A549 (cell line): ENCODE data around the gene CTNND1. TPM values are rescaled to one million over a fixed set of nuclear protein-coding genes. Genes with fewer than 3 reads are reported as not detected.

Experiments used
- ATAC-seq, 2 experiments: fragments of 200-7000 bp in 1 of 2; fragments of >200 bp in 1 of 2; cut with Nextera tagmentation in 1 of 2; cut with Tn5 transposase in 1 of 2; 3 replicates each; pipeline versions ENCODE4 v1.8.0 to v1.9.1; 2018 to 2020; ENCODE audit warnings: mild to moderate bottlenecking in 1 of 2, moderate library complexity in 1 of 2
- CTCF ChIA-PET: fragments of 300-600 bp; sonication (Branson Sonifier 250); formaldehyde crosslinking; extraction: SDS; loops from one replicate; lab custom pipeline; 2021; ENCODE audit warnings: antibody characterized with exemption, inconsistent platforms; lab: Yijun Ruan, JAX
- POLR2A ChIA-PET: fragments of 350-600 bp; formaldehyde crosslinking; extraction: SDS; loops from one replicate; lab custom pipeline; 2021; ENCODE audit warnings: antibody characterized with exemption, inconsistent platforms; lab: Yijun Ruan, JAX
- DNase-seq, 2 experiments: peaks; one replicate each; pipeline versions ENCODE4 v3.0.0 to v3.0.0-alpha.2; 2011 to 2016; ENCODE audit warnings: low read depth in 1 of 2, low spot score in 1 of 2
- FAIRE-seq: peaks from 2 replicates; lab custom pipeline; 2011; peaks lifted over from hg19 to GRCh38; lab: Jason Lieb, UNC
- H3K27ac ChIP-seq, 2 experiments: fragments of >200 bp; sonication (Bioruptor Twin); formaldehyde crosslinking; 3 replicates each; pipeline ENCODE4 v1.5.1; 2016 to 2017
- H3K4me1 ChIP-seq: fragments of >200 bp; sonication (Bioruptor Twin); formaldehyde crosslinking; 3 replicates; pipeline ENCODE4 v1.6.1; 2016
- H3K4me2 ChIP-seq: fragments of >200 bp; sonication (Bioruptor Twin); formaldehyde crosslinking; 3 replicates; pipeline ENCODE4 v1.6.1; 2016
- H3K4me3 ChIP-seq: fragments of >200 bp; sonication (Bioruptor Twin); formaldehyde crosslinking; 3 replicates; pipeline ENCODE4 v1.5.1; 2016
- H3K9me3 ChIP-seq: fragments of >200 bp; sonication (Bioruptor Twin); formaldehyde crosslinking; 3 replicates; pipeline ENCODE4 v1.6.1; 2016
- ATOH8 ChIP-seq: fragments of 250-450 bp; sonication (Bioruptor Pico); IDR thresholded peaks from 2 replicates; pipeline ENCODE4 v1.5.0; 2020; ENCODE audit warnings: low read depth, mild to moderate bottlenecking, moderate library complexity
- BCL3 ChIP-seq: fragments of >200 bp; sonication (Bioruptor Twin); formaldehyde crosslinking; IDR thresholded peaks from 3 replicates; pipeline ENCODE4 v1.6.1; 2016
- CBX2 ChIP-seq: fragments of 200-600 bp; sonication (generic); IDR thresholded peaks from 2 replicates; pipeline ENCODE4 v1.6.1; 2016; ENCODE audit warnings: low read depth, mild to moderate bottlenecking, borderline replicate concordance
- CHD4 ChIP-seq: fragments of 200-600 bp; sonication (generic); IDR thresholded peaks from 2 replicates; pipeline ENCODE4 v1.6.1; 2016; ENCODE audit warnings: antibody characterized with exemption, mild to moderate bottlenecking, borderline replicate concordance
- CTCF ChIP-seq: fragments of >200 bp; sonication (Bioruptor Twin); formaldehyde crosslinking; IDR thresholded peaks from 3 replicates; pipeline ENCODE4 v1.5.1; 2016
- EP300 ChIP-seq, 2 experiments: fragments of >200 bp; sonication (Bioruptor Twin); formaldehyde crosslinking; IDR thresholded peaks; 2 replicates in 1 of 2; 3 replicates in 1 of 2; pipeline ENCODE4 v1.6.1; 2016 to 2017
- HDAC2 ChIP-seq: fragments of 200-600 bp; sonication (generic); IDR thresholded peaks from 2 replicates; pipeline ENCODE4 v1.6.1; 2016
- HOXB13 ChIP-seq: fragments of 250-450 bp; sonication (Bioruptor Pico); IDR thresholded peaks from 2 replicates; pipeline ENCODE4 v1.5.0; 2020; ENCODE audit warnings: low read depth, mild to moderate bottlenecking, moderate library complexity
- KDM1A ChIP-seq: fragments of 200-600 bp; sonication (generic); IDR thresholded peaks from 2 replicates; pipeline ENCODE4 v1.6.1; 2016; ENCODE audit warnings: low read depth, mild to moderate bottlenecking
- KDM5A ChIP-seq: fragments of 200-600 bp; sonication (generic); IDR thresholded peaks from 2 replicates; pipeline ENCODE4 v1.6.1; 2016; ENCODE audit warnings: antibody characterized with exemption, mild to moderate bottlenecking
- MAFK ChIP-seq: fragments of 450-650 bp; IDR thresholded peaks from 2 replicates; pipeline ENCODE4 v1.6.1; 2014; ENCODE audit not compliant: partially characterized antibody
- NFE2L2 ChIP-seq: fragments of 150-350 bp; conservative IDR thresholded peaks from 2 replicates; pipeline ENCODE4 v1.6.1; 2014; ENCODE audit warnings: low read length
- NPAS2 ChIP-seq: fragments of 250-450 bp; sonication (Bioruptor Pico); IDR thresholded peaks from 2 replicates; pipeline ENCODE4 v1.8.0; 2022; ENCODE audit warnings: mild to moderate bottlenecking, moderate library complexity, borderline replicate concordance
- RAD21 ChIP-seq, 2 experiments: fragments of >200 bp in 1 of 2; sonication (Bioruptor Twin) in 1 of 2; formaldehyde crosslinking in 1 of 2; IDR thresholded peaks in 1 of 2; conservative IDR thresholded peaks in 1 of 2; 2 replicates in 1 of 2; 3 replicates in 1 of 2; pipeline ENCODE4 v1.6.1; 2012 to 2018; ENCODE audit warnings: inconsistent platforms in 1 of 2
- RARB ChIP-seq: fragments of 250-450 bp; sonication (Bioruptor Pico); IDR thresholded peaks from 2 replicates; pipeline ENCODE4 v1.8.0; 2021; ENCODE audit warnings: mild to moderate bottlenecking, moderate library complexity
- REST ChIP-seq: fragments of 200-600 bp; sonication (generic); IDR thresholded peaks from 2 replicates; pipeline ENCODE4 v1.6.1; 2016; ENCODE audit warnings: antibody characterized with exemption, mild to moderate bottlenecking, moderate library complexity
- SMC3 ChIP-seq: fragments of >200 bp; sonication (Bioruptor Twin); formaldehyde crosslinking; IDR thresholded peaks from 3 replicates; pipeline ENCODE4 v1.6.1; 2018; ENCODE audit warnings: inconsistent platforms
- TFCP2L1 ChIP-seq: fragments of 250-450 bp; sonication (Bioruptor Pico); IDR thresholded peaks from 2 replicates; pipeline ENCODE4 v1.5.0; 2021; ENCODE audit warnings: mild to moderate bottlenecking
- TP53 ChIP-seq: fragments of 250-450 bp; sonication (Bioruptor Pico); IDR thresholded peaks from 2 replicates; pipeline ENCODE4 v1.5.0; 2021; ENCODE audit warnings: mild to moderate bottlenecking, moderate library complexity
- USF2 ChIP-seq: fragments of 450-650 bp; IDR thresholded peaks from 2 replicates; pipeline ENCODE4 v1.6.1; 2014; ENCODE audit warnings: antibody characterized with exemption
- ZC3H11A ChIP-seq: fragments of 450-650 bp; IDR thresholded peaks from 2 replicates; pipeline ENCODE4 v1.6.1; 2014; ENCODE audit warnings: antibody characterized with exemption, mild to moderate bottlenecking
- WGBS: methylation state at CpG from one replicate; pipeline ENCODE4 v1.1.6; 2017; ENCODE audit errors: missing lambda C conversion rate; 5-methylcytosine and 5-hydroxymethylcytosine counted together
- polyA plus RNA-seq, 4 experiments: library from polyadenylated mRNA; depleted of rRNA in 3 of 4; stranded (reverse); fragments of >200 nt; fragmentation: RNase III in 1 of 4; extraction: RNeasy Plus Mini Kit Qiagen cat#74134 plus additional on column Dnase treatment in 1 of 4; gene quantifications; 2 replicates in 3 of 4; 3 replicates in 1 of 4; pipeline ENCODE4 v1.2.3, GENCODE V29; 2011 to 2017

The CTNND1 gene
- polyA plus RNA-seq, 2 of the 4 experiments (the other 2 are of a cell fraction): 72.8 to 146 TPM

GRCh38 chr11:57729479-57729878, 32.1 kb upstream of the CTNND1 start (continued):
- TF ChIP-seq CBX2: no peak

GRCh38 chr11:57732661-57733060, 28.9 kb upstream of the CTNND1 start:
- ChIA-PET POLR2A (no interaction called here), CTCF (interaction anchor here (3.3 kb wide), 1 partner anchor 18 kb away, joined by 10 read pairs; the partner anchor contains the start of gene BTBD18)
- DNase-seq: no peak
- no peak for TF ChIP-seq CTCF
- TF ChIP-seq EP300 (IDR thresholded peaks at IDR 0.05): no peak
- no peak for TF ChIP-seq HDAC2
- TF ChIP-seq NFE2L2: no peak
- TF ChIP-seq RARB (CRISPR knock-in tag): no peak
- no peak for TF ChIP-seq KDM5A
- TF ChIP-seq SMC3: no peak
- TF ChIP-seq TP53 (CRISPR knock-in tag): no peak
- TF ChIP-seq TFCP2L1: no peak
- Histone ChIP-seq H3K27ac (no peak overlapping the region), H3K4me3 (no peak overlapping the region), H3K4me1 (no peaks in the 10 kb centered on the region), H3K9me3 (no peaks in the 10 kb centered on the region), H3K4me2 (no peak overlapping the region)
- no peak for ATAC-seq
- no peak for FAIRE-seq
- WGBS: 82% methylated on average over 1 of the region's 1 CpG

GRCh38 chr11:57735619-57736298, 25.8 kb upstream of the CTNND1 start:
- peaks cover 6% of the 10 kb centered on the region; the same call in 2 of the 3 replicates for H3K4me1 ChIP-seq
- POLR2A ChIA-PET: interaction anchor here (0.6 to 1.6 kb wide), 2 partner anchors 14 to 24 kb away, joined by 4 to 5 read pairs; partner anchors contain the start of genes MED19 and TMX2
- FAIRE-seq (no peak), DNase-seq (no peak), ATAC-seq (no peak)
- 84% methylated on average over 3 of the region's 3 CpGs for WGBS
- H3K9me3 ChIP-seq: no peaks in the 10 kb centered on the region
- no peak overlapping the region for H3K4me2 ChIP-seq
- CTCF ChIA-PET: interaction anchor here (1.2 to 1.9 kb wide), 4 partner anchors 7 to 65 kb away, joined by 4 to 7 read pairs (median 4); partner anchors contain the start of gene BTBD18
- H3K4me3 ChIP-seq: no peak overlapping the region
- no peak overlapping the region for H3K27ac ChIP-seq
- no peak for TF ChIP-seq NPAS2 (CRISPR knock-in tag)
- no peak for TF ChIP-seq ATOH8 (CRISPR knock-in tag)
- TF ChIP-seq ZC3H11A: no peak
- no peak for TF ChIP-seq BCL3
- TF ChIP-seq EP300 (IDR thresholded peaks at IDR 0.05): no peak
- no peak for TF ChIP-seq HOXB13 (CRISPR knock-in tag)
- no peak for TF ChIP-seq RAD21 (conservative IDR thresholded peaks at IDR 0.05 in 1 of 2, IDR thresholded peaks at IDR 0.05 in 1 of 2)
- TF ChIP-seq REST: no peak
- TF ChIP-seq MAFK: no peak
- no peak for TF ChIP-seq TP53 (CRISPR knock-in tag)
- no peak for TF ChIP-seq USF2
- no peak for TF ChIP-seq KDM1A
- no peak for TF ChIP-seq CHD4
- TF ChIP-seq SMC3: no peak
- no peak for TF ChIP-seq CBX2
- TF ChIP-seq, all 56 proteins: peak for 0
